ENCODE measurements around the gene CFAP47. TPM values are rescaled to one million over a fixed set of nuclear protein-coding genes. Genes with fewer than 3 reads are reported as not detected.

Gene CFAP47
- total RNA-seq, 2 experiments from 2014 or later, result not detected

DNA sequence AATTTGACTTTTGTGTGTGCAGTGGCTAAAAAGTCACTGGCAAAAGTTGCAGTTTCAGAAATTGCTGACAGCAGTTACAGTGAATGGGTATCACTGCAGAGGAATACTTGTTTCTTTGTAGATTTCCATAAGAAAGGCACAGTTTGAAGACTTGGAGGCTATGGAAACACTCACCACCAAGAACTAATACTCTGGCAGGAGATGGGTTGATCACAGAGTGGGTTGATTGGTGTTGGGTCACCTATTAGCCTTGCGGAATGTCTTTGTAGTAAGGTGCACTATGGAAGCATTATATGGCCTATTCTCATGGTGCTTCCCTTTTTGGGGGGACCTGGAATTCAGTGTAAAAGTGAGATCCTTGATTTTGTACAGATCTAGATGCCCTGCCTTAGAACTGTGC is 502.8 kb downstream of the CFAP47 start:
- ChIA-PET CTCF (ENCODE audit: unreplicated experiment) (no interaction called here), POLR2A (no interaction called here)
- no TSS peak for BruUV-seq (replicated peaks)
- Histone ChIP-seq H3K9me2 (ENCODE audit: insufficient read depth, low read length) (no peaks in the 10 kb centered on the region), H3K79me2 (ENCODE audit: insufficient read depth, low read depth, low read length) (no peaks in the 10 kb centered on the region), H3K4me1 (ENCODE audit: insufficient read depth, low read length, poor library complexity, severe bottlenecking) (no peaks in the 10 kb centered on the region), H3K4me3 (ENCODE audit: low read depth, low read length, poor library complexity, severe bottlenecking) (no peak overlapping the region), H3K4me2 (ENCODE audit: low read length) (no peak overlapping the region), H2AFZ (ENCODE audit: low read length) (no peak overlapping the region), H4K20me1 (ENCODE audit: insufficient read depth, low read length) (no peaks in the 10 kb centered on the region), H3K9me3 (ENCODE audit: low read length) (no peaks in the 10 kb centered on the region), H3K36me3 (ENCODE audit: insufficient read depth, low read length) (no peaks in the 10 kb centered on the region), H3K27ac (ENCODE audit: low read depth, low read length, poor library complexity, severe bottlenecking) (no peak overlapping the region)
- TF ChIP-seq EZH2phosphoT487 (IDR thresholded peaks at IDR 0.05; ENCODE audit: borderline replicate concordance, low read depth, low read length), result no peak
- TF ChIP-seq, protein P1, sequence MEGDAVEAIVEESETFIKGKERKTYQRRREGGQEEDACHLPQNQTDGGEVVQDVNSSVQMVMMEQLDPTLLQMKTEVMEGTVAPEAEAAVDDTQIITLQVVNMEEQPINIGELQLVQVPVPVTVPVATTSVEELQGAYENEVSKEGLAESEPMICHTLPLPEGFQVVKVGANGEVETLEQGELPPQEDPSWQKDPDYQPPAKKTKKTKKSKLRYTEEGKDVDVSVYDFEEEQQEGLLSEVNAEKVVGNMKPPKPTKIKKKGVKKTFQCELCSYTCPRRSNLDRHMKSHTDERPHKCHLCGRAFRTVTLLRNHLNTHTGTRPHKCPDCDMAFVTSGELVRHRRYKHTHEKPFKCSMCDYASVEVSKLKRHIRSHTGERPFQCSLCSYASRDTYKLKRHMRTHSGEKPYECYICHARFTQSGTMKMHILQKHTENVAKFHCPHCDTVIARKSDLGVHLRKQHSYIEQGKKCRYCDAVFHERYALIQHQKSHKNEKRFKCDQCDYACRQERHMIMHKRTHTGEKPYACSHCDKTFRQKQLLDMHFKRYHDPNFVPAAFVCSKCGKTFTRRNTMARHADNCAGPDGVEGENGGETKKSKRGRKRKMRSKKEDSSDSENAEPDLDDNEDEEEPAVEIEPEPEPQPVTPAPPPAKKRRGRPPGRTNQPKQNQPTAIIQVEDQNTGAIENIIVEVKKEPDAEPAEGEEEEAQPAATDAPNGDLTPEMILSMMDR (conservative IDR thresholded peaks at IDR 0.05; ENCODE audit: low read length), result no peak
- DNase-seq (ENCODE audit: low spot score), result no peak
- intact Hi-C loops (cut with micrococcal nuclease; ENCODE audit: unreplicated experiment), result no loop called here

DNA sequence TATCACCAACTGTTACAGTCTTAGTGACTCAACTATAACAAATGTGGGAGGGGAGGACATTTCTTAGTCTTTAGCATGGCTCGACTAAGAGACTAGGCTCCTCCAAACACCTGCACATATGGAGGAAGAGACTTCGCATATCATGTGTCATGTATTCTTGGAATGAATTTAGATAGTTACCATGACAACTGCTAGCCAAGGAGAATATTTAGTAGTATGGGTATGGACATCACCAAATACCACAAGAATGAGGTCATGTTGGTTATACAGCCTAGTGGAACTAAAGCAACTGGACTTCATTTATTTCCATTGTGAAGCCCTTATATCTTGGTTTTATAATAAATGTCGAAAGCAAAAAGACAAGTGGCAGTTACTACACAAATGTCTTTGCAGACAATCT is 512.3 kb downstream of the CFAP47 start:
- no peaks in the 10 kb centered on the region for H4K20me1 ChIP-seq (ENCODE audit: insufficient read depth, low read length)
- no peak overlapping the region for H3K27ac ChIP-seq (ENCODE audit: low read depth, low read length, poor library complexity, severe bottlenecking)
- no peaks in the 10 kb centered on the region for H3K9me2 ChIP-seq (ENCODE audit: insufficient read depth, low read length)
- H3K4me2 ChIP-seq (ENCODE audit: low read length), result no peak overlapping the region
- ChIA-PET CTCF (ENCODE audit: unreplicated experiment) (no interaction called here), POLR2A (no interaction called here)
- no peaks in the 10 kb centered on the region for H3K79me2 ChIP-seq (ENCODE audit: insufficient read depth, low read depth, low read length)
- intact Hi-C loops (cut with micrococcal nuclease; ENCODE audit: unreplicated experiment), result no loop called here
- no peak for DNase-seq (ENCODE audit: low spot score)
- no peak overlapping the region for H3K4me3 ChIP-seq (ENCODE audit: low read depth, low read length, poor library complexity, severe bottlenecking)
- no TSS peak for BruUV-seq (replicated peaks)
- TF ChIP-seq EZH2phosphoT487 (IDR thresholded peaks at IDR 0.05; ENCODE audit: borderline replicate concordance, low read depth, low read length), result no peak
- TF ChIP-seq, protein P1 (conservative IDR thresholded peaks at IDR 0.05; ENCODE audit: low read length), result no peak
- no peak overlapping the region for H2AFZ ChIP-seq (ENCODE audit: low read length)
- H3K36me3 ChIP-seq (ENCODE audit: insufficient read depth, low read length), result no peaks in the 10 kb centered on the region
- H3K9me3 ChIP-seq (ENCODE audit: low read length), result no peaks in the 10 kb centered on the region
- H3K4me1 ChIP-seq (ENCODE audit: insufficient read depth, low read length, poor library complexity, severe bottlenecking), result no peaks in the 10 kb centered on the region

DNA sequence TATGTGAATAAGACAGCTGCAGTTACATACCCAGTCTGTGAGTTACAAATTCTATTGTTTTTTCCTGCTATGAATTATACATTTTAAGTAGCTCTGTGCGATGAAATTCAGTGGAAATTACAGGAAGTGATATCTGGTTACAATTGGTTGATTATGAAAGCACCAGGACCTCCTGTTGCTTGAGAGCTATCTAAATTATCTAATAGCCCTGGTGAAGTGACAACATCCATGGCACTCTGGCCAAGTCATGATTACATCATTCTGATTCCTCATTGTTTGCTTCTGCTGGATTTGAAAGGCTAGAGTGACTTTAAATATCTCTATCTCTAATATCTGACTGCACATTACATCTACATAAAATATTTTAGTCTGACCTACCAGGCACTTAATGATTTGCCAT is 515.0 kb downstream of the CFAP47 start:
- Histone ChIP-seq H3K4me1 (ENCODE audit: insufficient read depth, low read length, poor library complexity, severe bottlenecking) (no peaks in the 10 kb centered on the region), H3K79me2 (ENCODE audit: insufficient read depth, low read depth, low read length) (no peaks in the 10 kb centered on the region), H3K4me3 (ENCODE audit: low read depth, low read length, poor library complexity, severe bottlenecking) (no peak overlapping the region), H3K36me3 (ENCODE audit: insufficient read depth, low read length) (no peaks in the 10 kb centered on the region), H2AFZ (ENCODE audit: low read length) (no peak overlapping the region), H3K9me2 (ENCODE audit: insufficient read depth, low read length) (no peaks in the 10 kb centered on the region), H4K20me1 (ENCODE audit: insufficient read depth, low read length) (no peaks in the 10 kb centered on the region), H3K4me2 (ENCODE audit: low read length) (no peak overlapping the region), H3K9me3 (ENCODE audit: low read length) (no peaks in the 10 kb centered on the region), H3K27ac (ENCODE audit: low read depth, low read length, poor library complexity, severe bottlenecking) (no peak overlapping the region)
- no peak for DNase-seq (ENCODE audit: low spot score)
- intact Hi-C loops (cut with micrococcal nuclease; ENCODE audit: unreplicated experiment), result no loop called here
- no peak for TF ChIP-seq EZH2phosphoT487 (IDR thresholded peaks at IDR 0.05; ENCODE audit: borderline replicate concordance, low read depth, low read length)
- TF ChIP-seq, protein P1 (conservative IDR thresholded peaks at IDR 0.05; ENCODE audit: low read length), result no peak
- BruUV-seq (replicated peaks), result no TSS peak
- POLR2A ChIA-PET, result no interaction called here
- CTCF ChIA-PET (ENCODE audit: unreplicated experiment), result no interaction called here

Small RNAs within 50 kb of the gene (small RNA-seq; reads per million reads assigned to genes)
- not detected for gene RNU6-641P

Other genes starting within 250 kb of the CFAP47 start
- gene MAGEB16, start 121.4 kb upstream of the CFAP47 start, total RNA-seq (2014; rRNA removed; shearing (Covaris generic)), result not detected in 2 replicates
- gene MAGEB16, start 121.4 kb upstream of the CFAP47 start, total RNA-seq (2022), result not detected in 2 replicates

All from OCI-LY7 (cell line).